HCT116 (cell line): ENCODE data around the gene UBN1. TPM values are rescaled to one million over a fixed set of nuclear protein-coding genes. Genes with fewer than 3 reads are reported as not detected.

ENCODE experiments used
- ATAC-seq: fragments of 200-7000 bp; cut with Tn5 transposase; 2 replicates; pipeline ENCODE4 v1.9.1; 2020; ENCODE audit warnings: mild to moderate bottlenecking, moderate library complexity
- BruUV-seq: library from RNA; stranded (reverse); fragments of 400-500 nt; replicated peaks from 2 replicates; lab custom pipeline; 2021; lab: Mats Ljungman, UMichigan
- CTCF ChIA-PET: fragments of 300-600 bp; sonication (Branson Sonifier 250); formaldehyde crosslinking; loops from one replicate; lab custom pipeline; 2021; ENCODE audit warnings: antibody characterized with exemption; lab: Charles Lee
- POLR2A ChIA-PET: fragments of 300-600, 350-600 bp; sonication (Branson Sonifier 250); formaldehyde crosslinking; loops from one replicate; lab custom pipeline; 2021; ENCODE audit warnings: antibody characterized with exemption; lab: Charles Lee
- RAD21 ChIA-PET, 2 experiments: fragments of 300-600 bp; sonication (Branson Sonifier 250); formaldehyde crosslinking; loops; one replicate each; lab custom pipeline; 2023; ENCODE audit warnings: low total read pairs in 2 of 2; ENCODE audit not compliant: uncharacterized antibody in 2 of 2, unreplicated experiment in 2 of 2, low non-redundant PET in 1 of 2; lab: Charles Lee
- DNase-seq: peaks from one replicate; pipeline ENCODE4 v3.0.0-alpha.2; 2010; ENCODE audit warnings: low read depth, low spot score
- H2AFZ ChIP-seq: fragments of 200-600 bp; shearing (Covaris generic), sonication (generic); 2 replicates; pipeline ENCODE4 v1.6.1; 2017; ENCODE audit warnings: low read depth, mixed run types, mixed read lengths, antibody characterized with exemption, low read length; ENCODE audit not compliant: poor library complexity, severe bottlenecking
- H3K27ac ChIP-seq: 2 replicates; pipeline ENCODE4 v1.5.1; 2012; ENCODE audit warnings: low read depth, low read length
- H3K27me3 ChIP-seq: fragments of 200-600 bp; sonication (generic); 2 replicates; pipeline ENCODE4 v1.6.1; 2016; ENCODE audit warnings: mixed run types, low read length, mixed read lengths; ENCODE audit not compliant: insufficient read depth
- H3K36me3 ChIP-seq, 2 experiments: fragments of 200-500 bp in 1 of 2; fragments of 200-600 bp in 1 of 2; sonication (Bioruptor generic) in 1 of 2; sonication (generic) in 1 of 2; 2 replicates each; pipeline versions ENCODE4 v1.5.1 to v1.6.1; 2014 to 2016; ENCODE audit warnings: low read length in 2 of 2, inconsistent platforms in 1 of 2, mixed read lengths in 1 of 2, mixed run types in 1 of 2; ENCODE audit not compliant: insufficient read depth in 2 of 2, control insufficient read depth in 1 of 2
- H3K4me1 ChIP-seq, 2 experiments: fragments of 200-600 bp in 1 of 2; sonication (generic) in 1 of 2; 2 replicates each; pipeline versions ENCODE4 v1.5.1 to v1.6.1; 2012 to 2017; ENCODE audit warnings: low read length in 2 of 2, inconsistent platforms in 1 of 2, mild to moderate bottlenecking in 1 of 2, mixed read lengths in 1 of 2, mixed run types in 1 of 2, moderate library complexity in 1 of 2; ENCODE audit not compliant: insufficient read depth in 2 of 2, control insufficient read depth in 1 of 2
- H3K4me2 ChIP-seq: fragments of 200-600 bp; sonication (generic); 2 replicates; pipeline ENCODE4 v1.6.1; 2017; ENCODE audit warnings: mixed run types, low read length, mixed read lengths
- H3K4me3 ChIP-seq, 2 experiments: fragments of 200-600 bp in 1 of 2; sonication (generic) in 1 of 2; replicated peaks in 1 of 2; 2 replicates each; pipeline ENCODE4 v1.5.1; 2011 to 2016; ENCODE audit warnings: low read length in 2 of 2, control low read depth in 1 of 2, low read depth in 1 of 2, mild to moderate bottlenecking in 1 of 2, mixed read lengths in 1 of 2, mixed run types in 1 of 2
- H3K79me2 ChIP-seq: fragments of 200-600 bp; sonication (generic); 2 replicates; pipeline ENCODE4 v1.6.1; 2017; ENCODE audit warnings: mild to moderate bottlenecking, mixed run types, low read length, moderate library complexity, mixed read lengths; ENCODE audit not compliant: insufficient read depth
- H3K9ac ChIP-seq: fragments of 200-600 bp; sonication (generic); 2 replicates; pipeline ENCODE4 v1.6.1; 2016; ENCODE audit warnings: low read length, mixed read lengths
- H3K9me2 ChIP-seq: fragments of 200-600 bp; sonication (generic), shearing (Covaris generic); 2 replicates; pipeline ENCODE4 v1.6.1; 2017; ENCODE audit warnings: mixed run types, mild to moderate bottlenecking, moderate library complexity; ENCODE audit not compliant: insufficient read depth
- H3K9me3 ChIP-seq, 2 experiments: fragments of 200-500 bp in 1 of 2; fragments of 200-600 bp in 1 of 2; sonication (Bioruptor generic) in 1 of 2; sonication (generic) in 1 of 2; 2 replicates each; pipeline ENCODE4 v1.6.1; 2014 to 2017; ENCODE audit warnings: low read length in 2 of 2, mixed read lengths in 2 of 2, inconsistent platforms in 1 of 2, low read depth in 1 of 2, mild to moderate bottlenecking in 1 of 2, mixed run types in 1 of 2, moderate library complexity in 1 of 2; ENCODE audit not compliant: control insufficient read depth in 1 of 2, insufficient read depth in 1 of 2
- H4K20me1 ChIP-seq: fragments of 200-600 bp; sonication (generic), shearing (Covaris generic); 2 replicates; pipeline ENCODE4 v1.6.1; 2017; ENCODE audit warnings: mixed run types, mild to moderate bottlenecking, moderate library complexity; ENCODE audit not compliant: insufficient read depth
- CBX3 ChIP-seq: IDR thresholded peaks from 2 replicates; pipeline ENCODE4 v1.6.1; 2012; ENCODE audit warnings: low read depth
- CEBPB ChIP-seq: IDR thresholded peaks from 2 replicates; pipeline ENCODE4 v1.6.1; 2012; ENCODE audit warnings: low read depth
- EGR1 ChIP-seq: IDR thresholded peaks from 2 replicates; pipeline ENCODE4 v1.6.1; 2012; ENCODE audit warnings: low read depth
- ELF1 ChIP-seq: IDR thresholded peaks from 2 replicates; pipeline ENCODE4 v1.6.1; 2012; ENCODE audit warnings: low read depth, borderline replicate concordance
- EZH2 ChIP-seq: fragments of 200-600 bp; sonication (generic); IDR thresholded peaks from 2 replicates; pipeline ENCODE4 v1.6.1; 2017; ENCODE audit warnings: antibody characterized with exemption, mixed run types
- EZH2phosphoT487 ChIP-seq: fragments of 200-600 bp; IDR thresholded peaks from 2 replicates; pipeline ENCODE4 v1.6.1; 2018; ENCODE audit warnings: antibody characterized with exemption, borderline replicate concordance
- FOSL1 ChIP-seq: IDR thresholded peaks from 2 replicates; pipeline ENCODE4 v1.6.1; 2012; ENCODE audit warnings: low read depth
- JUND ChIP-seq: IDR thresholded peaks from 2 replicates; pipeline ENCODE4 v1.6.1; 2012
- POLR2A ChIP-seq: IDR thresholded peaks from 2 replicates; pipeline ENCODE4 v1.7.0; 2011; ENCODE audit warnings: borderline replicate concordance; ENCODE audit not compliant: insufficient read depth, insufficient read length; ENCODE audit errors: extremely low read depth
- RAD21 ChIP-seq: IDR thresholded peaks from 2 replicates; pipeline ENCODE4 v1.6.1; 2012; ENCODE audit warnings: low read depth, mild to moderate bottlenecking
- SP1 ChIP-seq: IDR thresholded peaks from 2 replicates; pipeline ENCODE4 v1.6.1; 2012; ENCODE audit warnings: low read depth
- SRF ChIP-seq: IDR thresholded peaks from 2 replicates; pipeline ENCODE4 v1.6.1; 2012; ENCODE audit warnings: low read depth
- TCF7L2 ChIP-seq: IDR thresholded peaks from 2 replicates; pipeline ENCODE4 v1.7.0; 2011; ENCODE audit warnings: borderline replicate concordance, inconsistent platforms; ENCODE audit not compliant: insufficient read depth, insufficient read length; ENCODE audit errors: extremely low read depth
- YY1 ChIP-seq: IDR thresholded peaks from 2 replicates; pipeline ENCODE4 v1.6.1; 2011; ENCODE audit warnings: low read length, low read depth, moderate library complexity, mild to moderate bottlenecking; ENCODE audit not compliant: insufficient replicate concordance; ENCODE audit errors: extremely low read depth
- ZFX ChIP-seq: fragments of 450-650 bp; IDR thresholded peaks from 2 replicates; pipeline ENCODE4 v1.6.1; 2017
- ZNF274 ChIP-seq: fragments of 200-500 bp; sonication (Bioruptor generic); IDR thresholded peaks from 2 replicates; pipeline ENCODE4 v1.6.1; 2014; ENCODE audit warnings: mild to moderate bottlenecking, low read depth, low read length, inconsistent platforms
- intact Hi-C: fragments of 100-400 bp; cut with micrococcal nuclease; formaldehyde crosslinking; loops from 2 replicates; pipeline ENCODE4 v1.10.0; 2022
- total RNA-seq: library from RNA; stranded (reverse); gene quantifications from one replicate; pipeline ENCODE4 v1.2.1, GENCODE V29; 2021; ENCODE audit not compliant: unreplicated experiment
- TF ChIP-seq, protein P1 (sequence below): IDR thresholded peaks from 2 replicates; pipeline ENCODE4 v1.6.1; 2012; ENCODE audit warnings: low read depth
- TF ChIP-seq, protein P2 (sequence below): IDR thresholded peaks from 2 replicates; pipeline ENCODE4 v1.6.1; 2012
- TF ChIP-seq, protein P3 (sequence below): IDR thresholded peaks from 2 replicates; pipeline ENCODE4 v1.6.1; 2012

Gene UBN1
- total RNA-seq, 1 experiment from 2014 or later: 31.9 TPM

DNA sequence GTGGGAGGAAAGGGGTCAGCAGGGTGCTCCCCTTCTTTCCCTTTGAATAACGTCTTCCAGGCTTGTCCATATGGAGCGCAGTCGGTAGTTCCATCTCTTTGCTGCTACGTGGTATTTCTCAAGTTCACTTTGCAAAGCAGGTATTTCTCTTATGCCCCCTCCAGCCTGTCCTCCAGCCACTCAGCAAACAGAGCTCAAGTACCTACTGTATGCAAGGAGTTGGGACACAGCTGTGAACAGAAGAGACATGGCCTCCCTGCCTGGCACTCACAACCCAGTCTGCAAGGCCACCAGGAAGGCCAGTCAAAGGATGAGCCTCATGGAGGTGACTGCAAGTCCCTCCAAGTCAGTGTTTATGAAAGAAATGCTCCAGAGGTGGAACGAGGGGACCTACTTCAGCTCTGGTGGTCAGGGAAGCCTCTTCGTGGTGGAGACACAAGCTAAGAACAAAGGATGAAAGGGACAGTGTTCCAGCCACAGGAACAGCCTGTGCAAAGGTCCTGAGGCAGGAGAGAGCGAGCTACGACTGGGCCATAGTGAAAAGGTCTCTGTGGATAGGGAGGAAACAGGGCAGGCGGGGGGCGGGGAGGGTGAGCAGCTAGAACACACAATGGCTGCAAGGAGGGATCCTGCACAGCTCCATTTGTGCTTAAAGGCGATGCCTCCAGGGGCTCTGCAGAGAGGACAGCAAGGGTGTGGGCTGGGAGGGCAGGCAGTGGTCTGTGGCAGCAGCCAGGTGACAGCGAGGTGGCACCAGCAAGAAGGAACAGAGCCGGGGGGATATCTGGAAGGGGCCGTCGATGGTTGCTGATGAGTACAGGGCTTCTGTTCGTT lies 57.0 kb downstream of the UBN1 start:
- Histone ChIP-seq H3K4me3 (no peak overlapping the region), H4K20me1 (no peaks in the 10 kb centered on the region), H3K9ac (no peak overlapping the region), H3K9me2 (no peaks in the 10 kb centered on the region), H3K27ac (no peak overlapping the region), H3K79me2 (no peaks in the 10 kb centered on the region), H3K27me3 (no peaks in the 10 kb centered on the region), H3K36me3 (peaks cover 0 to 4% of the 10 kb centered on the region in 2 experiments; a peak in 2 of 4 replicates), H3K4me1 (no peaks in the 10 kb centered on the region), H3K4me2 (no peak overlapping the region), H2AFZ (no peak overlapping the region), H3K9me3 (no peaks in the 10 kb centered on the region)
- ChIA-PET CTCF (no interaction called here), POLR2A (no interaction called here), RAD21 (interaction anchor here in 1 of 2 experiments (0.5 kb wide), 1 partner anchor 87 kb away, joined by 3 read pairs; no protein-coding TSS in a partner anchor)
- DNase-seq (no peak), ATAC-seq (no peak)
- BruUV-seq: no TSS peak
- intact Hi-C loops: no loop called here
- TF ChIP-seq, protein P1, sequence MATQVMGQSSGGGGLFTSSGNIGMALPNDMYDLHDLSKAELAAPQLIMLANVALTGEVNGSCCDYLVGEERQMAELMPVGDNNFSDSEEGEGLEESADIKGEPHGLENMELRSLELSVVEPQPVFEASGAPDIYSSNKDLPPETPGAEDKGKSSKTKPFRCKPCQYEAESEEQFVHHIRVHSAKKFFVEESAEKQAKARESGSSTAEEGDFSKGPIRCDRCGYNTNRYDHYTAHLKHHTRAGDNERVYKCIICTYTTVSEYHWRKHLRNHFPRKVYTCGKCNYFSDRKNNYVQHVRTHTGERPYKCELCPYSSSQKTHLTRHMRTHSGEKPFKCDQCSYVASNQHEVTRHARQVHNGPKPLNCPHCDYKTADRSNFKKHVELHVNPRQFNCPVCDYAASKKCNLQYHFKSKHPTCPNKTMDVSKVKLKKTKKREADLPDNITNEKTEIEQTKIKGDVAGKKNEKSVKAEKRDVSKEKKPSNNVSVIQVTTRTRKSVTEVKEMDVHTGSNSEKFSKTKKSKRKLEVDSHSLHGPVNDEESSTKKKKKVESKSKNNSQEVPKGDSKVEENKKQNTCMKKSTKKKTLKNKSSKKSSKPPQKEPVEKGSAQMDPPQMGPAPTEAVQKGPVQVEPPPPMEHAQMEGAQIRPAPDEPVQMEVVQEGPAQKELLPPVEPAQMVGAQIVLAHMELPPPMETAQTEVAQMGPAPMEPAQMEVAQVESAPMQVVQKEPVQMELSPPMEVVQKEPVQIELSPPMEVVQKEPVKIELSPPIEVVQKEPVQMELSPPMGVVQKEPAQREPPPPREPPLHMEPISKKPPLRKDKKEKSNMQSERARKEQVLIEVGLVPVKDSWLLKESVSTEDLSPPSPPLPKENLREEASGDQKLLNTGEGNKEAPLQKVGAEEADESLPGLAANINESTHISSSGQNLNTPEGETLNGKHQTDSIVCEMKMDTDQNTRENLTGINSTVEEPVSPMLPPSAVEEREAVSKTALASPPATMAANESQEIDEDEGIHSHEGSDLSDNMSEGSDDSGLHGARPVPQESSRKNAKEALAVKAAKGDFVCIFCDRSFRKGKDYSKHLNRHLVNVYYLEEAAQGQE: no peak
- TF ChIP-seq YY1 (no peak), CBX3 (no peak), CEBPB (no peak), SRF (no peak), FOSL1 (no peak), ELF1 (no peak), EGR1 (no peak), ZFX (no peak), ZNF274 (no peak), EZH2 (no peak), EZH2phosphoT487 (no peak), POLR2A (no peak), TCF7L2 (no peak), SP1 (no peak), RAD21 (no peak), JUND (no peak)
- TF ChIP-seq, protein P2, sequence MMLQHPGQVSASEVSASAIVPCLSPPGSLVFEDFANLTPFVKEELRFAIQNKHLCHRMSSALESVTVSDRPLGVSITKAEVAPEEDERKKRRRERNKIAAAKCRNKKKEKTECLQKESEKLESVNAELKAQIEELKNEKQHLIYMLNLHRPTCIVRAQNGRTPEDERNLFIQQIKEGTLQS: no peak
- TF ChIP-seq, protein P3, sequence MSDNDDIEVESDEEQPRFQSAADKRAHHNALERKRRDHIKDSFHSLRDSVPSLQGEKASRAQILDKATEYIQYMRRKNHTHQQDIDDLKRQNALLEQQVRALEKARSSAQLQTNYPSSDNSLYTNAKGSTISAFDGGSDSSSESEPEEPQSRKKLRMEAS: no peak
